Pons (tissue), 1 donor: ENCODE data around the gene LTBP1.
A peak's percentile ranks its signal among the peaks of the same experiment; 100 is the strongest.
"Not testable (repeated sequence)": the region's sequence is repeated elsewhere in the genome, so short reads cannot be mapped to it uniquely, and the experiment has no call there.

Experiments used
- DNase-seq: peaks from one replicate; pipeline ENCODE4 v3.0.0-alpha.2; 2016; ENCODE audit warnings: low spot score

LTBP1 gene

DNA sequence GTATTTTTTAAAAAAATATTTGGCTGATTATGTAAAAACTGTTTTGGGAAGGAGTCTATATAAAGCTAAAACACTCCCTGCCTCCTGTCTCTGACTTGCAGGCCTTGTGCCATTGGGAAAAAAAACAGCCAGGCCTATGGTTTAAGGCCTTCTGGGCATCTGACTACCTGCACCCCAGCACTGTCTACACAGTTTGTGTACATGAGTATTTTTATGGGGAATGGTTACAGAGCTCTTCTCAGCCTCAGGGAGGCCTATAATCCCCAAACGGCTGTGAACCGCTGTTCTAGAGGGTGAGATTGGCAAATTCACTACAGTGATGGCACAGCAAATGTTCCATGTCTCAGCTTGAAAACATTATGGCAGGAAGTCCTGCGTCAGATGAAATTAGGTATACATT, 96.1 kb downstream of the LTBP1 start:
- no peak for DNase-seq

DNA sequence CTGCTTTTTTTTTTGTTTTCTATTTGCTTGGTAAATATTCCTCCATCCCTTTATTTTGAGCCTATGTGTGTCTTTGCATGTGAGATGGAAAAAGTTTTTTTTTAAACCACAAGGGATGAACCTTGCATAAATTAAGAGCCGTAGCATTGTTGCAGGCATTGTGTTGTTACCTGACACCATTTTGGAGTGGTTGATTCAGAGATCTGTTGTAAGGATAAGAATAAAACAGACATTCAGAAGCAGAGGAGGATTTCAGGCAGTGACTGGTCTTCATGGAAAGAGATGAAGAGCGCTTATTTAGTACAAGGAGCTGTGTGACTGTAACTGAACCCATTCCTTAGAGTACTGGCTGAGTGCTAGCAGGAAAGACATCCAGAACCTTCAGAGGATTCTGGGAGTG, 101.2 kb downstream of the LTBP1 start:
- no peak for DNase-seq

DNA sequence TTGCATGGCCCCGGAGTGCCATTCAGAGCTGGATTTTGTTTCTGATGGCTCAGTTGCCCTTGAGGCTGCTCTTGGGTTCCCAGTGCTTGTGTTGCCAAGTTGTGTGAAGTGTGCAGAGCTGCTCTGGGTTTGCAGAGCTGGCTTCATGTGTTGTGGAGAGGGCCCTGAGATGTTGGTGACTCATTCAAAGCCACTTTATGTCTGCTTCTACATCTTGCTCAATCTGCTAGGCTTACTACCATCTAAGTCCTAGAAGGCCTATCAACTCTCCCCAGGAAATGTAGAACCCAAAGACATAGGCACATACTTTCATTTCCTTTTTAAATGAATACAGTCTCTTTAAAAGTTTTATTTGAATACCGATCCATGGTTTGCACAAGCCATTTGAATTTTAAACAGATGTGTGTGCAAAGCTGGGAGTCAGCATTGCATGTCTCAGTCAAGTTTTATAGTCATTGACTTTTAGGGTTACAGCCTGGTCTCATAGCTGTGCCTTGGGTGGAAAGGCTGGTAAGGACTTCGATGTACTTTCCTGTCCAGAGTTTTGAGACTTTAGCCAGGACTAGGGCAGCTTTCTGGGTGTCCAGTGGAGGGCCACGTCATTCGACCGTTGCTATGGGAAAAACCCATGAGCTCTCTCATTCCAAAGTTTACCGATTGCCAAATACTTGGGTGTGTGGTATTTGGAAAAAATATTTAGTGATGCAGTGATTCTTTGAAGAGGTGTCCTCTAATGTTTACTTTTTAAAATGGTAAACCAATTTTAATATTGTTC, 105.0 kb downstream of the LTBP1 start:
- no peak for DNase-seq

DNA sequence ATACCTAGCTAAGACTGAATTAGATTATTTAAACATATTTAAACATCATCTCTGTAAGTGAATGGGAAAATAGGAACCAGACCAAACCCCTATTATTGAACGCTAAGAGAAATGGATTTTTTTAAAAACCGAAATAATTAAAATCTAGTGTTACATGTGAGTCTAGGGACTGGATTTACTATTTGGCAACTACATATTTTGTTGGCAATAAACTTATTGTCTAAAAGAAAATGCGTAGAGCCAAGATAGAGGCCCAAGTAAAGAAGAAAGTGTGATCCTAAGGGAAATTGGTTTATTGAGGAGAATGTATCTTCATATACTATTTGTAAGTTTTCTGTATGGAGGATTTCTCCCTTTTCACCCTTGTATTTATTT, 105.6 kb downstream of the LTBP1 start:
- DNase-seq: no peak

DNA sequence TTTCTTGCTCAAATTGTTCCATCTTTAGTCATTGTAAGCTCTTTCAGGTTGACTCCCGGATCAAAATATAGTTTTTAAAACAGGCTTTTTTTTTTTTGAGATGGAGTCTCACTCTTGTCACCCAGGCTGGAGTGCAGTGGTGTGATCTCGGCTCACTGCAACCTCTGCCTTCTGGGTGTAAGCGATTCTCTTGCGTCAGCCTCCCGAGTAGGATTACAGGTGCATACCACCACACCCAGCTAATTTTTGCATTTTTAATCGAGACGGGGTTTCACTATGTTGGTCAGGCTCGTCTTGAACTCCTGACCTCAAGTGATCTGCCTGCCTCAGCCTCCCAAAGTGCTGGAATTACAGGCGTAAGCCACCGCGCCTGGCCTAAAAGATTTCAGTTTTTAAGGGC, 106.0 kb downstream of the LTBP1 start:
- not testable (repeated sequence) for DNase-seq

DNA sequence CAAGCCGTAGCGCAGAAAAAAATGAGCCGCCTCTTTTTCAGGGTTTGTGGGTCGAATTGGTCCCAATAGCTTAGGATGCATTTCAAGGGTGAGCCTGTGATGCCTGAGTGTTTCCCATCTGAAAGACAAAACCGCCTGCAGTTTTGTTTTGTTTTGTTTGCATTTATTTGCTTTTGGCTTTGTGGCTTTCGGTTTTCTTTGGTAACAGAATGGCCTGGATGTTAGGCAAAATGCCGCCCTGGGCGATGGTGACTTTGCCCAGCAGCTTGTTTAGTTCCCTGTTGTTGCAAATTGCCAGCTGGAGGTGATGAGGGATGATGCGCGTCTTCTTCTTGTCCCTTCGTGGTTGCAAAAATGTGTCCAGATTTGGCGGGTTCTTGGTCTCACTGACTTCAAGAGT, 109.4 kb downstream of the LTBP1 start:
- no peak for DNase-seq

DNA sequence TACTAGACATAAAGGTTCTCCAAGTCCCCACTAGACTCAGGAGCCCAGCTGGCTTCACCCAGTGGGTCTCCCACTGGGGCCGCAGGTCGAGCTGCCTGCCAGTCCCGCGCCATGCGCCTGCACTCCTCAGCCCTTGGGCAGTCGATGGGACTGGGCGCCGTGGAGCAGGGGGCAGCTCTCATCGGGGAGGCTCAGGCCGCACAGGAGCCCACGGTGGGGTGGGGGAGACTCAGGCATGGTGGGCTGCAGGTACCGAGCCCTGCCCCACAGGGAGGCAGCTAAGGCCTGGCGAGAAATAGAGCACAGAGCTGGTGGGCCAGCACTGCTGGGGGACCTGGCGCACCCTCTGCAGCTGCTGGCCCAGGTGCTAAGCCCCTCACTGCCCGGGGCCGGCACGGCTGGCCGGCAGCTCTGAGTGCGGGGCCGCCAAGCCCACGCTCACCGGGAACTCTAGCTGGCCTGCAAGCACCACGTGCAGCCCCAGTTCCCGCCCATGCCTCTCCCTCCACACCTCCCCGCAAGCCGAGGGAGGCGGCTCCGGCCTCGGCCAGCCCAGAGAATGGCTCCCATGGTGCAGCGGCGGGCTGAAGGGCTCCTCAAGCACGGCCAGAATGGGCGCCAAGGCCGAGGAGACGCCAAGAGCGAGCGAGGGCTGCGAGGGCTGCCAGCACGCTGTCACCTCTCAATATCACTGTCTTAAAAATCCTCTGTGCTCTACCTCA, 110.7 kb downstream of the LTBP1 start:
- not testable (repeated sequence) for DNase-seq

DNA sequence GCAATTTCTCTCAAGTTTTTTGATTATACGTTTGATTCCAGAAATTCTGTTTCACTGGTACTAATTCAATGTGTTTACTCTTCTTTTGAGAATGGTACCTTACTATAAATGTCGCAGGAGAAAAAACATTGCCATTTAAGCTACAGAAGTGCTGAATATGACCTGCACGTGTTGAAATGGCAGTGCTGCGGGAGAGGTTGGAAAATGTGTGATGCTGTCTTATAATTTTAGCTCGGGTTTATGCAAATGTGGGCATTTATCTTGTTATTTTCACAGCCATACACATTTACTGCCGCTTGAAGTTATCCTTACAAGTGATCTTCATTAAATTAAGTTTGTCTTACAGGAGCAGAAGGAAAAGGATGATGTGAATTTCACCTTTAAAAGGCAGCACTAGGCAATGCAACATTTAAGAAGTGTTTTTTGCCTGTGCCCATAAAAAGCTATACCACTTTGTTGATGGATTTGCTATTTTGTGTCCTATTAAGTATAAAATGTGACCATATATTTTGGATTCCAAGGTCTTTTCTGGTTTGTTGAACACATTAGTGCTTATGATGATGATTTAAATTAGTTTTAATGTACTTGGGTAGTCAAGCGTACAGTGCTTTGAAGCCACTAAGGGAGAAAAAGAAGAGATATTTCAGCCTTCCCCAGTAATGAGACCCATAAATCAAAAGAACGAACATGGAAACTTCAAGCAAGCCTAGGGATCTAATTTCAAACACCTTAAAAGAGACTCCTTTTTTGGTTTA, 112.1 kb downstream of the LTBP1 start:
- DNase-seq: no peak

DNA sequence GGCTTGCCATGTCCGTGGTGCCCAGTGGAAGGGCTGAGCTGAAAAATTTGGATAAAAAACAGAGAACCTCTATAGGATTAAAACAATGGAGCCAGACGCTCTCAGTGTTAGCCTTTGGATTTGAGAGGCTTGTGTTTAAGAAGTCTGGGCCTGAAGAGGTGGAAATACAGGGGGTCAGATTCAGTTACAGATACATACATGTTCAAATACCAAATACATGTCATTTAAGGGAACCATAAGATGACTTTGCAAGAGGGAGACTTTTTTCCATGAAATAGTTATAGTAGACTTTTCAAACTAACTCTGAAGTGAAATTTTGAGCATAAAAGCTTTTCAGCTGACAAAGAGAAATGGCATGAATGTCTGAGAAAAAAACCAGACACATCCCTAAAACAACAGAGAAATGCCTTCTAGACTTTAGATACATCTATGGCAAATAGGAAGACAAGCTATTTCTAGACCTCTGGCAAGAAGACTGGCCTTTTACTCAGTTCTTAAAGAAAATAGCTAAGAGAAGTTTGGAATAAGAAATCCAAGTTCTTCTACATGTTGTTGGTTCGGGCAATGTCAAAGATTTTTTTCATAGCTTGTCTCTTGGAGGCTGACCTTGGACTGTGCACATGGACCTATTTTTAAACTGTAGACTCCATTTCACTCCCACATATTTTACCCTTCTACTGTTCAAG, 112.9 kb downstream of the LTBP1 start:
- DNase-seq: no peak

DNA sequence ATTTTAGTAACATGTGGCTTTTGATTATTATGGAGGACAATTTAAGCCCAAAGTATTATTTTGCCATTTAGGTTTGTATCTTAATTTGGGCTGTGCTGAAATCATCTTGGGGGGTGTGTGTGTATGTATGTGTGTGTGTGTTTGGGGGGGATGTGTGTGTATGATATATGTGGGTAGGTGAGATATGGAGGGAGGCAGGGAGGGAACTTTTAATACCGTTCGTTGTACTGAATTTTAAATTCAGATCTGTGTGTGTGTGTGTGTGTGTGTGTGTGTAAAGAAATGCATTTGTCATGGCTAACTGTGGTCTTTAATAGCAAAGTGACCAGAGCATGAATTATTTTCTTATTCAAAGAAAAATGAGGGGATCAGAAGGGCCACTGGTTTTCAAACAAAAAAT, 113.7 kb downstream of the LTBP1 start:
- no peak for DNase-seq

DNA sequence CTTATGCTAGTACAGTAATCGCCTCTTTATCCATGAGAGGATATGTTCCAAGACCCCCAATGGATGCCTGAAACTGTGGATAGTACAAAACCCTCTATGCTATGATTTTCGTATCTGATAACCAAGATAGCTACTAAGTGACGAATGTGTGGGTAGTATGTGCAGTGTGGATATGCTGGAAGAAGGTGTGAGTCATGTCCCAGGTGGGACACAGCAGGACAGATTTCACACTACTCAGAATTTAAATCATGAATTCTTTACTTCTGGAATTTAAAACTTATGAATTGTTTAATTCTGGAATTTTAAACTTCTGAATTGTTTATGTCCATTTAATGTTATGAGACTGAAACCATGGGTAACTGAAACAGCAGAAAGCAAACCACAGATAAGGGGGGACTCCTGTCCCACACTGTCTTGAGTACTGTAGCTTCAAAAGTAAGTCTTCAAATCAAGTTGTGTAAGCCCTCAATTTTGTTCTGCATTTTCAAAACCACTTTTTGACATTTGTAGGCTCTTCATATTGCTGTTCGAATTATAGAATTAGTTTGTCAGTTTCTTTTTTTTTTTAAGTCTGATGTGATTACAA, 116.0 kb downstream of the LTBP1 start:
- no peak for DNase-seq

DNA sequence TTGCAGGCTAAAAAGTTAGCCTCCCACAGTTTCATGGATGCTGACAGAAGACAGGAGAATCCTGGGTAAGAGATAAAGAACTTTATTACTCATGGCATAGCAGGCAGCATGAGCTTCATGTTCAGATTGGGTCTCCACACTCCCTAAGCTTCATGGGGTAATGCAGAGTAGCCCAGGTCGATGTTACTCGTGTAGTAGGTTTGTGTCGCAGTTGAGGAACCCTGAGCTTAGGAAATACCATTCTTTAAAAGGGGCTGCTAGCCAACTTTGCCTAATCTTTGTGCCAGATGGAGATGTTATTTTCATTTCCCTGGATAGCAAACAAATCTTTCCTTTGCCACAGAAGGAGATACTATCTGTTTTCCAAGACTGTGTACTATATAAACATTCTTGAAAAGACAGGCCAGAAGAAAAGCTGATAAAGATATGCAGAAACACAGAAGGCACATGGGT, 117.6 kb downstream of the LTBP1 start:
- no peak for DNase-seq

DNA sequence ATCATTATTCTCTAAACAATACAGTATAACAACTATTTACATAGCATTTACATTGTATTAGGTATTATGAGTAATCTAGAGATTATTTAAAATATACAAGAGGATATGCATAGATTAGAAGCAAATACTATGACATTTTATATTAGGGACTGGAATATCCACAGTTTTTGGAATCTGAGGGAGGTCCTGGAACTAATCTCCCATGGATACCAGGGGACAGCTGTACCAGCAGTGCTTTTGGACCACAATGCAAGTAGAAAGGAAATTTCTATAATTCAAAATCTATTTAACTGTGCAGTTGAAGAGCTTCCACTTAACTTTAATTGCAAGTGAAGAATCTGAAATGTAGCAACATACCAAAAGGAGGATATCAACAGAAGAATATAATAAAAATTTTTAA, 120.8 kb downstream of the LTBP1 start:
- no peak for DNase-seq

DNA sequence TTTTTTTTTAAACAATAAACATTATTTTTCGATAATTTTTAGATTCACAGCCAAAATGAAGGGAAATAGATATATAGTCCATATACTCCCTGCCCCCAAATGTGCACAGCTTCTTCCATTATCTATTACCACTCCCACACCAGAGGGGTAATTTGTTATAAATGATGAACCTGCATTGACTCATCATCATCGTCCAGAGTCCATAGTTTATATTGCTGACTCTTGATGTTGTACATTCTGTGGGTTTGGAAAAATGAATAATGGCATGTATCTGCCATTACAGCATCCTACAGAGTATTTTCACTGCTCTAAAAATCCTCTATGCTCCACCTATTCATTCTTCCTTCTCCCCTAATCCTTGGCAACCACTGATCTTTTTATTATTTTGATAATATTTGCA, 121.5 kb downstream of the LTBP1 start:
- no peak for DNase-seq

DNA sequence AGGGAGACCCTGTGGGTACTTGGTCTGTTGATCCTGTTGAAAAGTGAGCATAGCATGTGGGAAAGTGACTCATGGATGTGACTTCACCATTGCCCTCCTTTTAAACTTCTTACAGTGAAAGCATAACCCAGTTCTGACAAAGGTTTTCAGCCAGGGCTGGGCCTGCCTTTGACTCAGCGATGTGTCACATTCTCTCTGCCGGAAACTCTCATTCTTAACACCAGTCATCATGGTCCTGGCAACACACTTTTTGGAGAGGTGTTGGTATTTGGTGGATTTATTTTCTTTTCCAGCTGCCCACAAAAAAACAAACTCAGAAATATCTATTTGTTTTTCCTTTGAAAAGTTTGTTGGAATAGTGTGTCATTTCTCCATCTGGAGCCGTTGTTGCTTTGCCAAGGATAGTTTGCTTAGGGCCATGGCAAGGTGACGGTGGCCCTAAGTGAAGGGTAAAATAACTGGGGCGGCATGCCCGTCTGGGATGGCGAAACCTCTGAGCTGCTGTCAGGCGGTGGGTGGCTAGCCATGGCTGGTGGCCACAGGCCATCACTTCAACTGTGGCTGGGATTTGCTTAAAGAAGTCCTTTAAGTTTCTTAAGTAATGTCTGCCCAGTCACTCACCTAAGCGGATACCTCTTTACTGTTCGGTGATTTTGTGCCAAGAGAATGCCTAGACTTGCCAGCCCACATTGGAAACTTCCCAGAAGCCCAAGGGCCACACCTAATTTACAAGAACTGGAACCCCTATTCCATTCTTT, 123.3 kb downstream of the LTBP1 start:
- DNase-seq: peak; percentile 14

DNA sequence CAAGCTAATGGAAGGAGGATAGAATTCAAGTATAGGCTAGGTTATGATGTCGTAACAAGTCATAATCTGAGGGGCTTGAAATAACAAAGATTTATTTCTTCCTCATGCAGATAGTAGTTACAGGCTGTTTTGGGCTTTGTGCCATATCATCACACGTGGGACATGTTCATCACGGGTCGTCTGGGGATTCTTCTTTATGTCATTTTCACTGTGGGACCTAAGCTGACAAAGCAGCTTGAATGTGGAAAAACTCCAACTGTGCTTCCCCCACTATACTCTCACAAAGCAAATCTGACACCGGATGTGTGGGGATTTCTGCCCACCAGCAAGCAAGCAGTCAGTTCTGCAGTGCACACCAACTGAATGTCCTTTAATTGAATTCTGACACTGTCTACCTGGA, 124.8 kb downstream of the LTBP1 start:
- DNase-seq: no peak

DNA sequence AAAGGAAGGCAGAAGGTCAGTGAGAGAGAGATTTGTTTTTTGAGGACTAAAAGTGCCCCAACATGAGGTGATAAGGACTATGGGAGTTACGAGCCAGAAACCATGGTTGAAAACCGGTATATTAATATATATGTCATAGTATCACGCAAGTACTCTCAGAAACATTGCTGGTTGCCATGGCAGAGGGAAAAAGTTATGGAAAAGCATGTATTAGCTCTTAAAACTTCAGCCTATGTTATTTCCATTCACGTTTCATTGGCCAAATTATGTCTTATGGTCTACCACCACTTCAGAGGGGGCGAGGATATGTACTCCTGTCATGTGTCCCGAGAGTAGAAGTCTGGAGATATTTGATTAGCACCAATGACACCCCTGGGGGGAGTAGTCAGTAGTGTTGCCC, 125.9 kb downstream of the LTBP1 start:
- no peak for DNase-seq

DNA sequence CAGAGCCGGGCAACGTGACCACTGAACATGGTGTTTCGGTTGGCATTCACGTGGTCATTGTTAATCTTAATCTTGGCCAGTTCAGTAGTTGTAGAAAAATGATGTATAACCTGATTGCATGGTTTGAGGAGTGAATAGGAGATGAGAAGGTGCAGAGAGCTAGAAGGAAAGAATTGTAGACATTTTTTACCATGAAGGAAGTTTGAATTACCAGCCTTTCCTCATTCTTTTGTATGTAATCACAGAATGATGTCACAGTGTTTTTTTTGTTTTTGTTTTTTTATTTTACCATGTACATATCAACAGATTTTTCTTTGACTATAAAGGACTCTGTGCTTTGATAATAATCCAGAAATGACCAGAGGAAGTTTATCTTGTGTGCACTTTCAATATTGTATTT, 126.3 kb downstream of the LTBP1 start:
- no peak for DNase-seq

DNA sequence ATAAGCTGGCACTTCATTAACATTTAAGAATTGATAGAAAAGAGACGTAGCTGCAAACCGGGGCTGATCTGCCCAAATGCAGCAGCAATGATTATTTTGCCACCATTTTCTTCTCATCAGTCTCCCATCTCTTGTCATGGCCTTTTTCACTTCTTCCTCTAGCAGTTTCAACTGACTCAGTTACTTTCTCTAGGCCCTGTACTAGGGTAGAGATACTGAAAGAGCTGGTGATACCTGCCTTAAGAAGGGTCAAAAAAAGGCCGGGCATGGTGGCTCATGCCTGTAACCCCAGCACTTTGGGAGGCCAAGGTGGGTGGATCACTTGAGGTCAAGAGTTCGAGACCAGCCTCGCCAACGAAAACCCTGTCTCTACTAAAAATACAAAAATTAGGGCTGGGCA, 127.4 kb downstream of the LTBP1 start:
- no peak for DNase-seq

DNA sequence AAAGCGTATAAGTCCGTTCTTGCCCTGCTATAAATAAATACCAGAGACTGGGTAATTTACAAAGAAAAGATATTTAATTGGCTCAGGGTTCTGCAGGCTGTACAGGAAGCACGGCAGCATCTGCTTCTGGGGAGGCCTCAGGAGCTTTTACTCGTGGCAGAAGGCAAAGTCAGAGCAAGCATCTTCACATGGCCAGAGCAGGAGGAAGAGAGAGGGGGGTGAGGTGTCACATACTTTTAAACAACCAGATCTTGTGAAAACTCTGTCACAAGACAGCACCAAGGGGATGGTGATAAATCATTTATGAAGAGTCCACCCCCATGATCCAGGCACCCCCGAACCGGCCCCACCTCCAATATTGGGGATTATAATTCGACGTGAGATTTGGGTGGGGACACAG, 130.6 kb downstream of the LTBP1 start:
- DNase-seq: no peak

DNA sequence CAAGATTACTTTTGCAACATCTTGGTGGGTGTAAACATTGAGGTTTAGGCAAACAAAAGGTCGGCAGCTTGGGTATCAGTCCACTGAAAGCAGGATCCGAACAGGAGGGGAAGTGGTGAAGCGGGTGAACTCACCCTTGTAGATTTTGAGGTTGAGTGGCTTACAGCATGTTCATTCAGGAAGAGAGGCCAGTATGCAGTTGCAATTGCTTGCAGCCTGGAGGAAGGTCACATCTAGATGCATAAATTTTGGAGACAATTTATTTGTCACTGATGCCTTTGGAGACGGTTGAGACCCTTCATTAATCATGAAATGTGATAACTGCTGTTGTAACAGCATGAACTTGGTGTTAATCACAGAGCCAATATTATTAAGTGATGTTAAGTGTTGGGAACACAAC, 131.1 kb downstream of the LTBP1 start:
- no peak for DNase-seq
